ENCODE results near the gene DNAH10.

The DNAH10 gene

DNA sequence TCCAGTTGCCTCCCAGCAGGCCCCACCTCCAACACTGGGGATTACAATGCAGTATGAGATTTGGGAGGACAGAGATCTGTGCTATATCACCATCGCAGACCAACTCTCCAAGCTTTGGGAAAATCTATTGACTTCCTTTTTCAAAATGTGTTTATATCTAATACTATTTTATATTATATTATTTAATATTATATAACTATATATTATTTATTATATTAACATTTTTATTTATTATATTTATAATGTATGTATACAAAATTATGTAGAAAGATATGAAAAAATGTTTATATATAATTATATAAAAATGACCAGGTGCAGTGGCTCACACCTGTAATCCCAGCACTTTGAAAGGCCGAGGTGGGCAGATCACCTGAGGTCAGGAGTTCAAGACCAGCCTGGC, 36.4 kb downstream of the DNAH10 start:
- DNase-seq (ENCODE audit: low spot score): no peak

DNA sequence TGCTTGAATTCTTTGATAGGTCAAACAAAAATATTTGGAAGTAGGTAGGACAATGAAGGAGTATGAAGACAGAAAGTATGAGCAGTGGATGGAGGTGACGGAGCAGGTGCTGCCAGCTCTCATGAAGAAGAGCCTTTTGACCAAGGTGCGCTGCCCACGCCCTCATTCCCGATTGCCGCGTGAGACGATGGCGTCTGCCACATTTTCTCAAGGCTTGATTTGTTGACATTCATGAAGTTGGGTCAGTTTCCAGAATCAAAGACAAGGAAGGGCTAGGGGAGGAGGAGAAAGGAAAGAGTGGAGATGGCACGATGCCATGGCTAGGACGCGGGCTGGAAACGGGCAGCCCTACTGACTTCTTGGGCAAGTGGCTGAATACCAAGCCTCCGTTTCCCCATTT, 37.1 kb downstream of the DNAH10 start:
- DNase-seq (ENCODE audit: low spot score): no peak

DNA sequence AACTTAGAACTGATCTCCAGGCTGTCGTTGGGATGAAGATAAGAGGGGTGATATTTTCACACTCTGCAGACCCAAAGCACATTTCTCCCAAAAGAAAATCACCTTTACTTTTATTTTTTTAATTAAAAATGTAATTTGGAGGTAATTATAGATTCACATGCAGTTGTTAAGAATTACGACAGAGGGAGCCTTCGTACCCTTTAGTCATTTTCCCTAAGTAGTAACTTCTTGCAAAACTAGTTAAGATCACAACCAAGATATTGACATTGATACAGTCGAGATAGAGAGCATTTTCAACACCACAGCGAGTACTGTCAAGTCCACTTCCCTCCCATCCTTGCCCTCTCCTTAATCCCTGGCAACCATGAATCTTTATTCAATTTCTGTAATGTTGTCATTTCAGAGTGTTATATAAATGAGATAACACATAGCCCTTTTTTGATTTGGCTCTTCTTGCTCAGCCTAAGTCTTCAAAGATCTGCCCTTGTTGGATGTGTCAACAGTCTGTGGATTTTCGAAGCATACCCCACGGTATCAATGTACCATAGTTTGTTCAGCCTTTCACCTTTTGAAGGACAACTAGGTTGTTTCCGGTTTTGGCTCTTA, 39.6 kb downstream of the DNAH10 start:
- peak; percentile 6 for DNase-seq (ENCODE audit: low spot score)

DNA sequence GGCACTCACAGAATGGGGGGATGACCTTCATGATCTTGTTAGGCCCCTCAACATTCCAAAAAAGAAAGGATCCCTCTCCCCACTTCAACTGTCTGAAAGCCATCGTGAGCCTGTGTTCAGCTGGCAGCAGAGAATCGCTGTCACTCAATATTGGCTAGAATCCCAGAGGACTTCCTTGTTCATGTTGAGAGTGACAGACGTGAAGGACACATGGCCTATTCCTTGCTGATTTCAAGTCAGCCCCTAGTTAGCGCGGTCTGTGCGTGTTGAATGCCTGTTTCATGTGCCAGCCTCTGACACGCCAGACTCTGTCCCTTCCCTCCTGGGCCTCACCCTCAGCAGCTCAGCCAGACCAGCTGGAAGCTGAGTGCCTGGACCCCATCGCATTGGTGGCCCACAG, 43.1 kb downstream of the DNAH10 start:
- no peak for DNase-seq (ENCODE audit: low spot score)

- no peak for DNase-seq (ENCODE audit: low spot score)
Observed at GRCh38 chr12:123807002-123807401, 44.9 kb downstream of the DNAH10 start.

DNA sequence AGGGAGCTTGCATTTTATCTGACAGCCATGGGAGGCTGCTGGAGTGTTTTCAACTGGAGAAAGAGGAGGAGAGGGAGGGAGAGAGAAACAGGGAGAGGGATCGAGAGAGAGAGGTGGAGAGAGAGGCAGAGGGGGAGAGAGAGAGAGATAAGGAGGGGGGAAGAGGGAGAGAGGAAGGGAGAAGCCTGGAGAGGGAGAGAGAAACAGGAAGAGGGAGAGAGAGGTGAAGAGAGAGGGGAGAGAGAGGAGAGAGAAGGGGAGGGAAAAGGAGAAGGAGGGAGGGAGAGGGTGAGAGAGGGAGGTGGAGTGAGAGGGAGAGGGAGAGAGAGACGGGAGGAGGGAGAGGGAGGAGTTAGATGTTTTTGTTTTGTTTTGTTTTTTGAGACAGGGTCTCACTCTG, 45.6 kb downstream of the DNAH10 start:
- DNase-seq (ENCODE audit: low spot score): no peak

DNA sequence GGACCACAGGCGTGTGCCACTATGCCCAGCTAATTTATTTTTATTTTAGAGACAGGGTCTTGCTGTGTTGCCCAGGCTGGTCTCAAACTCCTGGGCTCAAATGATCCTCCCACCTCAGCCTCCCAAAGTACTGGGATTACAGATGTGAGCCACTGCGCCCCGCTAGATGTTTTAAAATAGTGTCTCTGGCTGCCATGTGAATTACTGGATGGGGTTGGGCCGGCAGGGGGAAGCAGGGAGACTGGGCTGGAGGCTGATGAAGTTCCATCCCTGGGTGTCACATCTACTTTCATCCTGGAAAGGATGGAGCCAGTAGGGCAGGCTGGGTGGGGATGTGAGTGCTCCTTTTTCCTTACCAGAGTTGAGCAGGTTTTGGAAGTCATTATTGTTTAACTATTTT, 46.1 kb downstream of the DNAH10 start:
- DNase-seq (ENCODE audit: low spot score): no peak

DNA sequence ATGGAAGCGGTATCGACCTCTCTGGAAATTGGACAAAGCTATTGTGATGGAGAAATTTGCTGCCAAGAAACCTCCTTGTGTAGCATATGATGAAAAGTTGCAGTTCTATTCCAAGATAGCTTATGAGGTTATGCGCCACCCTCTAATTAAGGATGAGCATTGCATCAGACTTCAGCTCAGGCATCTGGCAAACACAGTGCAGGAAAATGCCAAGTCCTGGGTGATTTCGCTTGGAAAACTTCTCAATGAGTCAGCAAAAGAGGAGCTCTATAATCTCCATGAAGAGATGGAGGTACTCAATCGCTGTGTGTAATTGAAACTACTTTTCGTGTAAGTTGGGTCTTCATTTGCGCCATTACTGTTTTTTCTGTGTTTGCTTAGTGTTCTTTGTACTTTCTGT, 51.2 kb downstream of the DNAH10 start:
- no peak for DNase-seq (ENCODE audit: low spot score)

- no peak for DNase-seq (ENCODE audit: low spot score)
Observed at GRCh38 chr12:123815968-123816367, 53.9 kb downstream of the DNAH10 start.

GRCh38 chr12:123816896-123817537, 54.9 kb downstream of the DNAH10 start:
- no peak for DNase-seq (ENCODE audit: low spot score)

- no peak for DNase-seq (ENCODE audit: low spot score)
Observed at GRCh38 chr12:123822804-123823203, 60.7 kb downstream of the DNAH10 start.

GRCh38 chr12:123828120-123828519, 66.0 kb downstream of the DNAH10 start:
- no peak for DNase-seq (ENCODE audit: low spot score)

GRCh38 chr12:123828854-123829547, 66.9 kb downstream of the DNAH10 start:
- DNase-seq (ENCODE audit: low spot score): no peak

DNA sequence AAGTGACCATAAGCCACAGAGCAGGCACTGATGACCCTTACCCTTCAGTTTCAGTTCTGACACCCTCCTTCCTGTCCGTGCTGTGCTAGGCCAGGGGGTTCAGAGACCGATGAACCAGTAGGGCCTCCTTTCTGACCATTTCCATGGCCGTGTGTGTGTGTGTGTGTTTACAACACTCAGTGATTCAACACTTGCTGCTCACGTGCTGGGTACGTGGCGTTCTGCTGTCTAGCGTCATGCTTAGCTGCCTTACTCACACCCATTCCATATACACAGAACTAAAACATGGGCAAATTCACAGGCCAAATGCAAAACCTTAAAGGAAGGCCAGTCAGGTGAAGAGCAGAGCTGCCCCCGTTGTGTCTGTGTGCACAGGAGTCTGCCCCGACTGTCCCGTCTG, 67.5 kb downstream of the DNAH10 start:
- DNase-seq (ENCODE audit: low spot score): no peak

DNA sequence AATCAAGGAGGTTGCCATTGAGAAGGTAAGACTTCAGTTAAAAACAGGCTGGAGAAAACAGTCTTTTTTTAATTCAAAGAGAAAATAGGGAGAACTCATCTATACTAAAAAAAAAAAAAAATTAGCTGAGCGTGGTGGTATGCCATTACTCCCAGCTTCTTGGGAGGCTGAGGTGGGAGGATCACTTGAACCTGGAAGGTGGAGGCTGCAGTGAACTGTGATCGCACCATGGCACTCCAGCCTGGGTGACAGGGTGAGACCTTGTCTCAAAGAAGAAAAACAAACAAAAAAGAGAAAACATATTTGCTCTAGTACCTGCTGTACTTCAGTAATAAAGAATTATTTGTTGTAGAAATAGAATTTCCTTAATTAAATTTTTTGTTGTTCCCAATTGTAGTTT, 68.6 kb downstream of the DNAH10 start:
- no peak for DNase-seq (ENCODE audit: low spot score)

- no peak for DNase-seq (ENCODE audit: low spot score)
Observed at GRCh38 chr12:123832052-123832451, 70.0 kb downstream of the DNAH10 start.

DNA sequence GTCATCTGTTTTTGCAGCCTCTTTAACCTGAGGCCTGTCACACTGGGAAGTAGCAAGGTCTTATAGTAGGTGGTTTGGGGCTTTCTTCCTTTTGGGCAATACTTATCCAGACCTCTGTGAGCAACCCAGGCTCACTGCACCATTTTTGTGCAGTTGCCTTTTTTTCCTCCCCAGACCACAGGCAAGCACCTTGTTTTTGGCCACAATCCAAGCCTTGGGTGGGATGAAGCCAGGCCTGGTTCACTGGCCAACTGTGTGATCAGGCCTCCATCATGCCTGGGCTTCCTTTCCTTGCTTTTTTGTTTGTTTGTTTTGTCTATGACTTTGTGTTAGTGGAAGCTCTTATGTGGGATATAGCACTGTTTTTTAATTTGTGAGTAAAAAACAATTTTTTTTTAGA, 71.7 kb downstream of the DNAH10 start:
- DNase-seq (ENCODE audit: low spot score): no peak

DNA sequence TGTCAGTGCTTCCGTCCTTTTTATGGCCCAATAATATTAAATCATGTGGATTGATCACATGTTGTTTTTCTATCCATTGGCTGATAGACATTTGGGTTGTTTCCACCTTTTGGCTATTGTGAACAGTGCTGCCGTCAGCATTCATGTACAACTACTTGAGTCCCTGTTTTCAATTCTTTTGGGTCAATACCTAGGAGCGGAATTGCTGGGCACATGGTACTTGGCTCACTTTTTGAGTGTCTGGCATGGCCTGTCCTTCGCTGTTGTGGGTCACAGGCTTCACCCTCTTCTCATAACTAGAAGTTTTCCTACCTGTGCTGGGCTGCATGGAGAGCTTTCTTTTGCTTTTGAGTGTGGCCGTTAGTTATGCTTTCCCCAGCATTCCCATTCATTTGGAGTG, 72.7 kb downstream of the DNAH10 start:
- no peak for DNase-seq (ENCODE audit: low spot score)

DNA sequence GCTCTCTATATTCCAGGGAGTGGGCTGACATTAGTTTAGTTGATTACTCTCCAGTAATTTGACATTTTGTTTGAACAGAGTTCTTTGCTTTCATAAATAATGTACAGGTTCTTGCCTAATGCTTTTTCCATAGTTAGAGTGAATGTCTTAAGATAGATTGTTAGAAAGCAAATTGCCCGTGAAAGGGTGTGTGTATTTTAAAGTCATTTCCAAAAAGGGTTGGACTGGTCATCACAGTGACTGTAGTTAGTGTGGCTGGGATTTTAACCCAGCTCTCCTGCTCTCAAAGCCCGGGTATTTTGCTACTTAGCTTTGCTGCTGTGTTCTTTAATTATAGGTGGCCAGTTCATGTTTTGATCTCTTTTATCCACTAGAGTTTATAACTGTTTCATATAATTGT, 74.2 kb downstream of the DNAH10 start:
- DNase-seq (ENCODE audit: low spot score): no peak

DNA sequence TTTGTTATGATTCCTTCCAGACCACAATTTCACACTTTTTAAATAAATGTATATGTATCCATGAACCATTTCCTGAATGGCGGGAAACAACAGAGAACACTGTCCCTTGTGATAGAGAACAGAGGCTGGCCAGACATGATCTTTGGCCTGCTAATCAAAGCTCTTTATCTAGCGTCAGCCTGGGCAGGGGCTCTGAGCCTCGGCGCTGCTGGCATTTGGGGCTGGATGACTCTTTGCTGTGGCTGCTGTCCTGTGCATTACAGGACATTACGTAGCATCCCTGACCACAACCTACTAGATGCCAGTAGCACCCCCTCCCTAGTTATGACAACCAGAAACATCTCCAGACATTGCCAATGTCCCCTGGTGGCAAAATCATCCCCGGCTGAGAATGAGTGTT, 77.7 kb downstream of the DNAH10 start:
- DNase-seq (ENCODE audit: low spot score): no peak

DNA sequence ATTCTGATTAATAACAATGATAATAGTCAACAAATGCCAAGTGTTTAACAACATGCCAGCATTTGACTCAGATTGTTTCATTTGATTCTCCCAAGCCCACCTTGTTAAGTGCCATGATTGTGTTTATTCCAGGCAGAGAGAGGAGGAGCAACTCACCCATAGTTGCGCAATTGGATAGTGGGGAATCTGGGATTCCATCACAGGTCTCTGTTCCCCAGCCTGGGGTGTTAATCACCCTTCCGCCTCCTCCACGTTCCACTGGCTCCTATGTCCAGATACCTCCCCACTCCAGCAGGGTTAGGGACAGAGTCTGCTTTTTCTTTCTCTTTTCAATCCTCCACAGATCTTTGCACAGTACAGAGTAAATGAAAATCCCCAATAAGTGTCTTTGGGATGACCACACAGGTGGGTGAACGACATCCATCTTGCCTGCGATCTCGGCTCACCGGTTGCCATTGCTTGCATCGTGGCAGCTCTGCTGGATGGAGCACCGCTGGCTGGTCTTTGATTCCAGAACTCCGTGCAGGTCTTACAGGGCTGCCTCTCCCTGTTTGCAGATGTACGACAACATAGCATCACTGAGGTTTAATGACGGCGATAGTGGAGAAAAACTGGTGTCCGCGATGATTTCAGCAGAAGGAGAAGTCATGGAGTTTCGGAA, 78.8 kb downstream of the DNAH10 start:
- no peak for DNase-seq (ENCODE audit: low spot score)

DNA sequence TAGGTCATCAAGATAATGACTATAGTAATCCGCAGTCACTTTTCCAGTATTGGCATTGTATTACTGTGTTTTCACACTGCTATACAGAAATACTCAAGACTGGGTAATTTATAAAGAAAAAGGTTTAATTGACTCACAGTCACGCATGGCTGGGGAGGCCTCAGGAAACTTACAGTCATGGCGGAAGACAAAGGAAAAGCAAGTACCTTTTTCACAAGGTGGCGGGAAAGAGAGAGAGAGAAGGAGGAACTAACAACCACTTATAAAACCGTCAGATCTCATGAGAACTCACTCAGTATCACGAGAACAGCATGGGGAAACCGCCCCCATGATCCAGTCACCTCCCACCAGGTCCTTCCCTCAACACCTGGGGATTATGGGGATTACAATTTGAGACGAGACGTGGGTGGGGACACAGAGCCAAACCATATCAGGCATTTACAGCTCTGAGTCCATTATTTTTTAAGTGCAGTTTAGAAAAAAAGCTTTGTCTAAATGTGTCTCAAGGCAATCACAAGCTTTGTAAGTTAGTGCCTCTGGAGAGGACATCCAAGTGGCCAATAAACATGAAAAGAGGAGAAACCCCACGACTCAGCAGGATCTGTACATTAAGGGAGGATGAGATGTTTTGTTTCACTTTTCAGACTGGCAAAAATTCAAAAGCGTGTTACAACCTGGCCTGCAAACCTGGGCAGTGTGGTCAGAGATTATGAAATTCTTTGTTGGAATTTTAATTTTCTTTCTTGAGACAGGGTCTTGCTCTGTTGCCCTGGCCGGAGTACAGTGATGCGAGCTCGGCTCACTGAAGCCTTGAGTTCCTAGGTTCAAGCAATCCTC, 82.0 kb downstream of the DNAH10 start:
- DNase-seq (ENCODE audit: low spot score): no peak
